Memory B cell (primary cell): Measurements from ENCODE around the gene OR2T2.
"Not testable (repeated sequence)": the region's sequence is repeated elsewhere in the genome, so short reads cannot be mapped to it uniquely, and the experiment has no call there.

ENCODE experiments used
- ATAC-seq: fragments of 150-1000 bp; cut with Tn5 transposase; 2 replicates; pipeline ENCODE4 v1.10.0; 2021; ENCODE audit warnings: low read depth, mild to moderate bottlenecking, moderate library complexity
- DNase-seq, 2 donors: peaks; one replicate each; pipeline ENCODE4 v3.0.0; 2022; ENCODE audit warnings: low spot score in 2 of 2
- H3K27ac Mint-ChIP-seq: one replicate; pipeline ENCODE4 v1.8.0; 2022; ENCODE audit warnings: mild to moderate bottlenecking, moderate library complexity, mixed read lengths
- H3K27me3 Mint-ChIP-seq: one replicate; pipeline ENCODE4 v1.8.0; 2022; ENCODE audit warnings: mixed read lengths
- H3K36me3 Mint-ChIP-seq: one replicate; pipeline ENCODE4 v1.8.0; 2022; ENCODE audit warnings: mild to moderate bottlenecking, mixed read lengths
- H3K4me1 Mint-ChIP-seq: one replicate; pipeline ENCODE4 v1.8.0; 2022; ENCODE audit warnings: mixed read lengths
- H3K4me3 Mint-ChIP-seq: one replicate; pipeline ENCODE4 v1.8.0; 2022; ENCODE audit warnings: mild to moderate bottlenecking, moderate library complexity, mixed read lengths
- H3K9me3 Mint-ChIP-seq: one replicate; pipeline ENCODE4 v1.8.0; 2022; ENCODE audit warnings: mixed read lengths

Gene OR2T2

GRCh38 chr1:248436303-248436702, 9.1 kb upstream of the OR2T2 start:
- not testable (repeated sequence) for H3K4me3 Mint-ChIP-seq, H3K9me3 Mint-ChIP-seq, H3K36me3 Mint-ChIP-seq, H3K27me3 Mint-ChIP-seq, ATAC-seq, DNase-seq
- Mint-ChIP-seq H3K4me1 (peaks cover 13% of the 10 kb centered on the region), H3K27ac (peak overlapping the region; percentile 39)

DNA sequence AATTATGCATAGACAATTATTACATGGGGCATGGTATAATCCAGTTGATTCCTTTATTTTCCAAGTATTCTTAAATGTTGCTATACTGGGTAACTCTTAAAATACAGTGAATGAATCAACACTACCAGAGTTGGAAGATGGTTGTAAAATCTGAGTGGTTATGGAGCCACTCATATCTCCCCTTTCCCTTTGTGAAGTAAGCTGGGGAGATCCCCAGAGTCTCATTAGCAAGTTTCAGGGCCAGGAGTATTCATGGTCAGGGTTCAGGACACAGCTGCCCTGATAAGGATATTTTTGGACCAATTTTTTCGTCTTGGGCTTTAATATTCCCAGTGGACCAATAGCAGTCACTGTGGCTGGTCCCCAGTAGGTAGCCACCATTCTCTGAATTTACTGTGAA, 6.8 kb upstream of the OR2T2 start:
- not testable (repeated sequence) for H3K9me3 Mint-ChIP-seq, H3K4me1 Mint-ChIP-seq, H3K36me3 Mint-ChIP-seq, H3K4me3 Mint-ChIP-seq, H3K27ac Mint-ChIP-seq, H3K27me3 Mint-ChIP-seq, ATAC-seq, DNase-seq

GRCh38 chr1:248439283-248439682, 6.2 kb upstream of the OR2T2 start:
- H3K27ac Mint-ChIP-seq, H3K4me3 Mint-ChIP-seq, DNase-seq, ATAC-seq, H3K36me3 Mint-ChIP-seq, H3K9me3 Mint-ChIP-seq, H3K4me1 Mint-ChIP-seq, H3K27me3 Mint-ChIP-seq: not testable (repeated sequence)

- not testable (repeated sequence) for ATAC-seq, H3K27me3 Mint-ChIP-seq, DNase-seq, H3K27ac Mint-ChIP-seq, H3K9me3 Mint-ChIP-seq, H3K36me3 Mint-ChIP-seq, H3K4me3 Mint-ChIP-seq
- H3K4me1 Mint-ChIP-seq, result peaks cover 20% of the 10 kb centered on the region
Measured at GRCh38 chr1:248442500-248443277, 2.7 kb upstream of the OR2T2 start.

DNA sequence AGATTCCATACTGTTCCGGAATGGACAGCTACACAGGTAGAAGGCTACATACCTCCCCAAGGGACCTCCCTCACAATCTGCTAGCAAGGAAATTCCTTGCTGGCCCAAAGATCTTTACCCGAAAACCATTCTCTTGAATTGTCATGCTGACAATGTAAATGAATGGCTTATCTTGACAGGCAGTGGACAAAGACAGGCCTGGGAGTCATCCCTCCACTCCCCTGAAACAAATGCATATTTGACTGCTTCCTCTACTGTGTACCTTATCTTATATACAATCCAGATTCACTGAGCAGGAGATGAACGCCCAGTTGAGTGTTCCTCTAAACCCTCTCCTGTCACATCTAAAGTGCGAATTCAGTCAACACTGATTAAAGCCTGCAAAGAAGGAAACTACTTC, 834 bp upstream of the OR2T2 start:
- not testable (repeated sequence) for H3K27ac Mint-ChIP-seq, ATAC-seq, H3K36me3 Mint-ChIP-seq, DNase-seq, H3K9me3 Mint-ChIP-seq, H3K27me3 Mint-ChIP-seq, H3K4me3 Mint-ChIP-seq
- H3K4me1 Mint-ChIP-seq, result peaks cover 20% of the 10 kb centered on the region

DNA sequence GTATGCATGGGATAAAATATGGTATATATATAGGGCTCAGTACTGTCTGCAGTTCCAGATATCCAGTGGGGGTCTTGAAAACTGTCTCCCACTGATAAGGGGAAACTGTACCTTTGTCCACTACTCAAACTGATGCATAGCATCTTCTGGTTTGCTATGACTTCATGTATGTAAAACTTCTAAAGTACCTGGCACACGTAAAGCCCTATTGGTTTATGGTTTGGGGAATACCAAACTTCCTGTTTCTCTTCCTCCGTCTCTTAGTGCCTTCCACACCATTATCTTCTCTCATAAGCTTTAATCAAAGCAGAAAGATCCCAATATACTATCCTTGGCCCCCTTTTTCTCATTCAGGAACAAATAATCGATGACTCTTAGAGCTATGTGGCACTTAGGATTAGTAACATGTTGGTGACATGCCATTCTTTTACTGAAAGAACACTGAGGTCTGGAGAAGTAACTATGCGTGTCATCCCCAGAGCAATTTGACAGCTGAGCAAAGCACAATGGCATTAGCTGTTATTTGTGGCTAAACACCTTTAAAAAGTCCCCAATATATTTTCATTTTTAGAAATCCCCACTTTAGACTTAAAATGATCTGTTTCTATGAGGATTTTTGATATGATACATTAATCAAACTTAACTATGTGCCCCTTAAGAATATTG, 3.1 kb downstream of the OR2T2 start:
- not testable (repeated sequence) for H3K9me3 Mint-ChIP-seq, H3K27ac Mint-ChIP-seq, DNase-seq, H3K27me3 Mint-ChIP-seq, H3K36me3 Mint-ChIP-seq, H3K4me3 Mint-ChIP-seq
- H3K4me1 Mint-ChIP-seq, result peaks cover 27% of the 10 kb centered on the region
- ATAC-seq, result peak; percentile 89

- not testable (repeated sequence) for ATAC-seq, H3K27me3 Mint-ChIP-seq, DNase-seq, H3K9me3 Mint-ChIP-seq, H3K36me3 Mint-ChIP-seq
- Mint-ChIP-seq H3K4me3 (peak overlapping the region; percentile 50), H3K4me1 (peaks cover 22% of the 10 kb centered on the region), H3K27ac (peak overlapping the region; percentile 96)
Measured at GRCh38 chr1:248449821-248450465, 4.5 kb downstream of the OR2T2 start.

GRCh38 chr1:248450466-248451145, 5.2 kb downstream of the OR2T2 start:
- not testable (repeated sequence) for H3K36me3 Mint-ChIP-seq, H3K27me3 Mint-ChIP-seq, ATAC-seq, H3K9me3 Mint-ChIP-seq, DNase-seq
- H3K27ac Mint-ChIP-seq, result peak overlapping the region; percentile 96
- peaks cover 20% of the 10 kb centered on the region for H3K4me1 Mint-ChIP-seq
- H3K4me3 Mint-ChIP-seq, result peak overlapping the region; percentile 50

- H3K27ac Mint-ChIP-seq, H3K27me3 Mint-ChIP-seq, H3K9me3 Mint-ChIP-seq, H3K4me3 Mint-ChIP-seq, H3K4me1 Mint-ChIP-seq, ATAC-seq, DNase-seq, H3K36me3 Mint-ChIP-seq: not testable (repeated sequence)
Measured at GRCh38 chr1:248453619-248454018, 8.2 kb downstream of the OR2T2 start.

DNA sequence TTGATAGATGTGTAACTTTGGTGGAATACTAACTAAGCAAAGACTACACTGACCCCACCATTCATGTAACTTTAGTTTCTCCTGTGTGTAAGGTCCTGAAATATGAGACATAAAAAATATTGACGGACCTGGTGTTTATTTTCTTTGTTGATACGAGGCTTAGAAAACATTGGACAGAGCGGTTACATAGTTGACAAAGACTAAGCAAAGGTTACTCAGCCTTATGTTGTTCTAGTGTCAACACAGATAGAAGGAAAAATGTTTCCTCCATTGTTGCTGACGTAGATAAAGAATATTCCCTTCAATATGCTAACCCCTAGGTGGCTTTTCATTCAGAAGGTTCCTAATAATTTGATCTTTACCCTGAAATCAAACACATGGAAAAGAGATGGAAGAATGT, 9.6 kb downstream of the OR2T2 start:
- not testable (repeated sequence) for ATAC-seq, H3K27ac Mint-ChIP-seq, H3K36me3 Mint-ChIP-seq, H3K4me1 Mint-ChIP-seq, H3K27me3 Mint-ChIP-seq, H3K4me3 Mint-ChIP-seq, H3K9me3 Mint-ChIP-seq, DNase-seq

GRCh38 chr1:248456635-248457034, 11.2 kb downstream of the OR2T2 start:
- H3K36me3 Mint-ChIP-seq, H3K4me3 Mint-ChIP-seq, H3K9me3 Mint-ChIP-seq, DNase-seq, H3K4me1 Mint-ChIP-seq, H3K27ac Mint-ChIP-seq, ATAC-seq, H3K27me3 Mint-ChIP-seq: not testable (repeated sequence)

GRCh38 chr1:248459117-248459516, 13.7 kb downstream of the OR2T2 start:
- not testable (repeated sequence) for H3K36me3 Mint-ChIP-seq, H3K4me1 Mint-ChIP-seq, H3K27me3 Mint-ChIP-seq, DNase-seq, H3K27ac Mint-ChIP-seq, H3K9me3 Mint-ChIP-seq, H3K4me3 Mint-ChIP-seq, ATAC-seq

DNA sequence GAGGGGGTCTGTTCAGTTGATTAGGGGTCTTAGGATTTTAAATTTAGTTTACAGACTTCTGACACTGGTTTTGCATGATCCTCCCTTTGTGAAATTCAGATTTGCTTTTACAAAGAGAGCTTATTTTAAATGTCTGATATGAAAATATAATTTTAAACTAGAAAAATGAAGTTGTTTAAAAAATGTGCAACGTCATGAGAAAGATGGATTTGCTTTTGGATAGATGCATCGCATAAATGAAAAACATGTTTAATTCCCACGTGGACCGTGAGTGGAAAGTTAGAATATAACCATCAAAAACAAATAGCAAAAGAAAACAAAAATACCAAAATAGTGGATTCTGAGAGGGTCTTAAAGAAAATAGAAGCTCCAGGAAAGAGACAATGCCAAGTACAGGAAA, 25.7 kb downstream of the OR2T2 start:
- H3K9me3 Mint-ChIP-seq, result peaks cover 1% of the 10 kb centered on the region
- peaks cover 4% of the 10 kb centered on the region for H3K27me3 Mint-ChIP-seq
- H3K4me3 Mint-ChIP-seq, result no peak overlapping the region
- ATAC-seq (no peak), DNase-seq (no peak)
- no peak overlapping the region for H3K27ac Mint-ChIP-seq
- H3K36me3 Mint-ChIP-seq, result peaks cover 5% of the 10 kb centered on the region
- H3K4me1 Mint-ChIP-seq, result peaks cover 5% of the 10 kb centered on the region

DNA sequence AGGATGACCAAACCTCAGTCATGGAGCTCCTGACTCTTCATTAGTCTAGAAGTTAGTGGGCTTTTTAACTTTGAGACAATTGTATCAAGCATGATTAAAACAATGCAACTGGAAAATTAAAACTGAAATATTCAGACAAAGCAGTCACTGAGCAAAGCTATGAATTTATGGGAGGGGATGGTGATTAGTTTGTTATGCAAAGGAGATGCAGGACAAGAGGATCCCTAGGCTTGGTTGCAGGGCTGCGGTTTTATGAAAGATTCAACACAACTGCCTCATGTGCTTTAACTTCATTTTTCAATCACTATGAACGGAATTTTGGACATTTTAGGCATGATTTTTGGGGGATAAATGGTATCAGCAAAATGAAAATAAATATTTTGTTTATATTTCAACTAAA, 26.7 kb downstream of the OR2T2 start:
- not testable (repeated sequence) for ATAC-seq, DNase-seq, H3K36me3 Mint-ChIP-seq, H3K27me3 Mint-ChIP-seq, H3K4me3 Mint-ChIP-seq, H3K4me1 Mint-ChIP-seq, H3K9me3 Mint-ChIP-seq
- H3K27ac Mint-ChIP-seq, result peak overlapping the region; percentile 4
